AG10803 (cell line): ENCODE results near the gene ALPK3.

ENCODE experiments used
- DNase-seq: peaks from one replicate; pipeline ENCODE4 v3.0.0; 2010; ENCODE audit warnings: low read depth
- H3K4me3 ChIP-seq: 2 replicates; pipeline ENCODE4 v1.5.1; 2011; ENCODE audit warnings: mild to moderate bottlenecking, low read length, control low read depth
- TF ChIP-seq, protein P1 (sequence below): conservative IDR thresholded peaks from 2 replicates; pipeline ENCODE4 v1.5.1; 2011; ENCODE audit warnings: mild to moderate bottlenecking, low read length, control low read depth, inconsistent platforms

ALPK3 gene

DNA sequence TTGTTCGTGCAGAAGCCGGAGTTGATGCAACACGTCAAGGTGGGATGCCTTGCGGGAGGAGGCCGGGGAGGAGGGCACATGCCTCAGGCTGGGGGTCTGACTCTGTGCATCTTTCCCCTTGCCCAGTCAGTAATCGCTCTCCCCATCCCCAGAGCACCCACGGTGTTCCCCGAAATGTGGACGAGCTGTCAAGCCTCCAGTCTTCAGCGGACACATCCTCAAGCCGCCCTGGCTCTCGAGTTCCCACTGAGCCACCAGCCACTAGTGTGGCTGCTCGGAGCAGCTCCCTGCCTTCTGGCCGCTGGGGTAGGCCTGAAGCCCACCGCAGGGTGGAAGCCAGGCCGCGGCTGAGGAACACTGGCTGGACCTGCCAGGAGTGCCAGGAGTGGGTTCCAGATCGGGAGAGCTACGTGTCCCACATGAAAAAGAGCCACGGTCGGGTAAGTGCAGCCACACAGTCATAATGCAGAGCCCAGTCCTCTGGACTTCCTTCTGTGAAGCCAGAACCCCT is 18.7 kb upstream of the ALPK3 start:
- TF ChIP-seq, protein P1, sequence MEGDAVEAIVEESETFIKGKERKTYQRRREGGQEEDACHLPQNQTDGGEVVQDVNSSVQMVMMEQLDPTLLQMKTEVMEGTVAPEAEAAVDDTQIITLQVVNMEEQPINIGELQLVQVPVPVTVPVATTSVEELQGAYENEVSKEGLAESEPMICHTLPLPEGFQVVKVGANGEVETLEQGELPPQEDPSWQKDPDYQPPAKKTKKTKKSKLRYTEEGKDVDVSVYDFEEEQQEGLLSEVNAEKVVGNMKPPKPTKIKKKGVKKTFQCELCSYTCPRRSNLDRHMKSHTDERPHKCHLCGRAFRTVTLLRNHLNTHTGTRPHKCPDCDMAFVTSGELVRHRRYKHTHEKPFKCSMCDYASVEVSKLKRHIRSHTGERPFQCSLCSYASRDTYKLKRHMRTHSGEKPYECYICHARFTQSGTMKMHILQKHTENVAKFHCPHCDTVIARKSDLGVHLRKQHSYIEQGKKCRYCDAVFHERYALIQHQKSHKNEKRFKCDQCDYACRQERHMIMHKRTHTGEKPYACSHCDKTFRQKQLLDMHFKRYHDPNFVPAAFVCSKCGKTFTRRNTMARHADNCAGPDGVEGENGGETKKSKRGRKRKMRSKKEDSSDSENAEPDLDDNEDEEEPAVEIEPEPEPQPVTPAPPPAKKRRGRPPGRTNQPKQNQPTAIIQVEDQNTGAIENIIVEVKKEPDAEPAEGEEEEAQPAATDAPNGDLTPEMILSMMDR: no peak

DNA sequence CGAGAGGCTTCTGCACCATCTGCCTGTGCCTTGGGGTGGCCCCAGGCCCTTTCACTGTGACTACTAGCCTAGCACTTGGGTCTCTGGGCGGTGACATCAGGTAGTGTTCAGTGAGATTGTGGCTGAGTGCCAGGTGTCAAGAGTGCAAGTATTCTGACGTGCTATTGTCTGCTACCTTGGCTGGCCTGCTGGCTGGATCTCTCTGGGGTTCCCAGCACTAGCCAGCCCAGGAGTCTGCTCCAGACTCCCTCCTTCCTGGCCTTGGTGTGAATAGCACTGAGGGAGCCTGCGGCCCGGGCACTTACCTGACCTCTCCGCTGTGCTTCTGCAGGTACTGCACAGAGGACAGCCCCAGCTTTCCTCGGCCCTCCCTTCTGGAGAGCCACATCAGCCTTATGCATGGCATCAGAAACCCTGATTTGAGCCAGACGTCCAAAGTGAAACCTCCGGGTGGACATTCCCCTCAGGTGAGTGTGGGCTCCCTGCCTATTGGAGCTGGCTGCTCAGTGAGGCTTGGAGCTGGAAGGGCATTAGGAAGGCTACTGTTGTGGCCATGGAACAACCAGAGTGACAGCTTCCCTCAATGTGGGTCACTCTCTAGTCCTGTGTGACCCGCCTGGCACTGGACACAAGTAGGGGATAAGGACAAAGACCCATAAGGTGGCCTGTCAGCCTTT is 17.5 kb upstream of the ALPK3 start:
- TF ChIP-seq, protein P1: no peak
- DNase-seq: no peak
- H3K4me3 ChIP-seq: no peak overlapping the region

More for the DNA sequence above, 18.7 kb upstream of the ALPK3 start:
- H3K4me3 ChIP-seq: no peak overlapping the region
- DNase-seq: no peak

DNA sequence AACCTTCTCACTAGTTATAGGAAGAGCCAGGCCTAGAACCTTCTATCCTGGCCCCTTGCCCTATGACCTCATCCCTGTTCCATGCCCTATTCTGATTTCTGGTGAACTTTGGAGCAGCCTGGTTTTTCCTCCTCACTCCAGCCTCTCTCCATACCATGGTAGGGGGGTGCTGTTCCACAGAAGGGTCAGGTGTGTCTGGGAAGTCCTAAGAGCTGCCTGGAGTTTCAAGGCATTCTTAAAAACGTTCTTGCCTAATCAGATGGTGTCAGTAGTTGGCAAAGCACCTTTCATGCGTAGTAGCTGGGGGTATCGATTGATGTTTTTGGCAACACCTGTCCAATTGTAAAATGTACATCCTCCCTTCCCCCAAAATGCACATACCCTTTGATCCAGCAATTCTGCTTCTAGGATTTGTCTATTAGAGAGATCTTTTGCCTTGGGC is 16.8 kb upstream of the ALPK3 start:
- DNase-seq: no peak
- TF ChIP-seq, protein P1: no peak
- no peak overlapping the region for H3K4me3 ChIP-seq

DNA sequence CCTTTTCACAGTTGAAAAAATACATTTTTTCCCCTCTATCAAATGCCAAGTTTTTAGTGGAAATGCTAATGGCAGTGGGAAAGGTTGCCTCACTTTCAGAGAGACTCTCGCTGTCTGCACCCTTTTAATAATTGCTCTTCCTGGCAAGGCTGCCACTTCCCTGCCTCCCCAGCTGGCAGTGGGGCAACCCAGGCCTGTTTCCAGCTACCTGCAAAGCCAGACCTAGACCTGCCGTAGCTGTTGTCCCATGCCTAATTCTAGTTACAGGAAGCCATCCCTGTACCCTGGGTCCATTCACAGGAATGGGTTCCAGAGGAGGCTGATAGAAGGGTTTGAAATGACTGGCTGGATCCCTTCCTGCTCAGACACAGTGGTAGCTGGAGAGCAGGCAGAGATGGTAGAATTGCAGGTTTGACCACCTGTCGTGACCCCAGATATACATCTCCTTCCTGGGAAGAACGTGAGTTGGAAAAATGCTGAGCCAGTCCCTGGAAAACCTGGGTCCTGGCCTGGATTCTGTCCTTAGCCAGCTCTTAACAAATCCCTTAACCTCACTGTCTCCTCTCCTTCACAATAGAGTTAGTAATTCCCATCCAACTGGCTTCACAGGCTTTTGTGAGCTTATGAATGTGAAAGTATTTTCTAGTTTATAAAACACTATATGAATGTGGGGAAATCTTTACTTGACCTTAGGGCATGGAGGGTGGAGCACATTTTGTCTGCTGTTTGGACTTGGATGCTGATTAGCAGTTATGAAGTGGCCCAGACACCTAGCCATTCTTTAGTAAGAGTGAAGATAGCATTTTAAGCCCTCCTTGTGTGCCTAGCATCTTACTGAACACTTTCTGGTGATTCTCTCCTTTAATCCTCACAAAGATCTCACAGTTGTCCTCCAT is 12.9 kb upstream of the ALPK3 start:
- no peak overlapping the region for H3K4me3 ChIP-seq
- DNase-seq: no peak
- TF ChIP-seq, protein P1: no peak

DNA sequence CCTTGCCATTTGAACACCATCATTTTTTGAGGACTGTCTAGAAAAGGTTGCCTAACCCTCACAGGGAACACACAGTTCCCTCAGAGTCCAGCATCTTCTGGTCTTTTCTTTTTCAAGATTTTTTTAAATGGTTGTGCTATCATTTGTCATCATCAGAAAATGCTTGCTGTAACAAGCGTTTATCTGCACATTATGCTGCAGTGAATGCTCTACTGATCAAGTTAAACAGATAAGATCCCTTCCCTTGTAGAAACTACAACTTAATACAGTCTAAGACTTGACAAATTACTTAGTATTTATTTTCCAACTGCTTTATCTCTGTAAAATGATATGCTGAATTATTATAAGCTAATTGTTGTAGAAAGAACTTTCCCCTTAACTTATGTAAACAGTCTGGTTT is 11.9 kb upstream of the ALPK3 start:
- TF ChIP-seq, protein P1: no peak
- DNase-seq: no peak
- H3K4me3 ChIP-seq: no peak overlapping the region

DNA sequence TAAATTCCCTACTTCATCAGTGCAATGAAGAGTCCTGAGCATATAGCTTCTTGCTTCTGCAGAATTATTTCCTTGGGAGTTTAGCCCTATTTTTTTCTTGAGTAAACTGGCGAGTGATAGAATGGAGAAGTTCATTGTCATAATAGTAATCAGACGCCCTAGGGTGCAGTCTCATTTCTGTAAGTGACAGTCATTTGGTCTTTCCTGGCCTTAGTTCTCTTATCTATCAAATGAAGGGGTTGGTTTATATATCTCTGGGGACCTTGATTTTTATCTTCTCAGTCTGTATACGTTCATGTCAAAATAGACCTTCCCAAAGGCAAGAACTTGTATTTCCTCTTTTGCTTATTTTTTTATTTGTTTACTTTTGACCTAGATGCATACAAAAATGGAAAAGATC is 9.9 kb upstream of the ALPK3 start:
- no peak overlapping the region for H3K4me3 ChIP-seq
- no peak for DNase-seq
- TF ChIP-seq, protein P1: no peak
